ENCODE data around the gene PDHX.
"Not testable (repeated sequence)": the region's sequence is repeated elsewhere in the genome, so short reads cannot be mapped to it uniquely, and the experiment has no call there.

The PDHX gene

GRCh38 chr11:35017528-35018342, 101.3 kb downstream of the PDHX start:
- H3K27ac ChIP-seq = no peak overlapping the region
- DNase-seq = no peak
- H3K4me3 ChIP-seq = no peak overlapping the region
- H3K4me1 ChIP-seq = no peaks in the 10 kb centered on the region
- no peak for TF ChIP-seq CTCF (IDR thresholded peaks at IDR 0.05)
- H3K36me3 ChIP-seq = no peaks in the 10 kb centered on the region
- intact Hi-C loops (cut with DNase I; ENCODE audit: low total_unique reads) = no loop called here
- no peaks in the 10 kb centered on the region for H3K9me3 ChIP-seq
- H3K27me3 ChIP-seq = no peaks in the 10 kb centered on the region

- Histone ChIP-seq H3K27ac (no peak overlapping the region), H3K36me3 (no peaks in the 10 kb centered on the region), H3K4me3 (no peak overlapping the region), H3K27me3 (no peaks in the 10 kb centered on the region), H3K4me1 (no peaks in the 10 kb centered on the region), H3K9me3 (peaks cover 0 to 5% (median 0%) of the 10 kb centered on the region in 3 donors)
- intact Hi-C loops (cut with DNase I; ENCODE audit: low total_unique reads) = no loop called here
- no peak for TF ChIP-seq CTCF (IDR thresholded peaks at IDR 0.05)
- DNase-seq = no peak
These were observed 105.2 kb downstream of the PDHX start for GRCh38 chr11:35021589-35021988.

- intact Hi-C loops (cut with DNase I; ENCODE audit: low total_unique reads); H3K27ac ChIP-seq; H3K4me3 ChIP-seq; H3K36me3 ChIP-seq; H3K9me3 ChIP-seq; H3K4me1 ChIP-seq; DNase-seq; H3K27me3 ChIP-seq: not testable (repeated sequence)
These were observed 107.5 kb downstream of the PDHX start for GRCh38 chr11:35023940-35024339.

GRCh38 chr11:35028007-35028406, 111.6 kb downstream of the PDHX start:
- DNase-seq; H3K27ac ChIP-seq; H3K4me3 ChIP-seq; H3K27me3 ChIP-seq; intact Hi-C loops (cut with DNase I; ENCODE audit: low total_unique reads); H3K9me3 ChIP-seq; H3K36me3 ChIP-seq: not testable (repeated sequence)
- peaks cover 0 to 17% (median 8%) of the 10 kb centered on the region in 4 donors for H3K4me1 ChIP-seq

- H3K4me3 ChIP-seq = no peak overlapping the region
- no peaks in the 10 kb centered on the region for H3K27me3 ChIP-seq
- TF ChIP-seq CTCF (IDR thresholded peaks at IDR 0.05) = no peak
- H3K27ac ChIP-seq = peak overlapping the region; percentile 34 to 48
- peaks cover 0 to 18% (median 8%) of the 10 kb centered on the region in 4 donors for H3K4me1 ChIP-seq
- DNase-seq = no peak
- H3K36me3 ChIP-seq = no peaks in the 10 kb centered on the region
- intact Hi-C loops (cut with DNase I; ENCODE audit: low total_unique reads) = no loop called here
- H3K9me3 ChIP-seq = peaks cover 0 to 3% (median 0%) of the 10 kb centered on the region in 3 donors
These were observed 113.7 kb downstream of the PDHX start for GRCh38 chr11:35029979-35030682.

- Histone ChIP-seq H3K27ac (peak overlapping the region; percentile 34 to 48), H3K36me3 (no peaks in the 10 kb centered on the region), H3K27me3 (no peaks in the 10 kb centered on the region), H3K4me3 (no peak overlapping the region), H3K4me1 (peaks cover 0 to 25% (median 10%) of the 10 kb centered on the region in 4 donors), H3K9me3 (peaks cover 0 to 3% (median 0%) of the 10 kb centered on the region in 3 donors)
- peak; percentile 80 to 87 for DNase-seq
- no peak for TF ChIP-seq CTCF (IDR thresholded peaks at IDR 0.05)
- intact Hi-C loops (cut with DNase I; ENCODE audit: low total_unique reads) = no loop called here
These were observed 114.3 kb downstream of the PDHX start for GRCh38 chr11:35030716-35031213.
